T-helper 22 cell (primary cell): ENCODE results near the gene RNASE7.
A peak's percentile ranks its signal among the peaks of the same experiment; 100 is the strongest.

Source experiments
- DNase-seq: peaks from one replicate; pipeline ENCODE4 v3.0.0-alpha.2; 2020; ENCODE audit warnings: low read depth

RNASE7 gene

GRCh38 chr14:21088687-21089086 is 46.5 kb downstream of the RNASE7 start:
- DNase-seq: no peak

GRCh38 chr14:21089271-21089670 is 47.1 kb downstream of the RNASE7 start:
- DNase-seq: no peak

GRCh38 chr14:21089877-21090193 is 47.7 kb downstream of the RNASE7 start:
- no peak for DNase-seq

- no peak for DNase-seq
Measured at GRCh38 chr14:21090194-21090939, 48.2 kb downstream of the RNASE7 start.

- DNase-seq: no peak
Measured at GRCh38 chr14:21090940-21091663, 48.9 kb downstream of the RNASE7 start.

- no peak for DNase-seq
Measured at GRCh38 chr14:21091821-21092272, 49.7 kb downstream of the RNASE7 start.

GRCh38 chr14:21092273-21093011 is 50.3 kb downstream of the RNASE7 start:
- peak; percentile 71 for DNase-seq

GRCh38 chr14:21093018-21093417 is 50.9 kb downstream of the RNASE7 start:
- no peak for DNase-seq
